ENCODE data around the gene CBFB. TPM values are rescaled to one million over a fixed set of nuclear protein-coding genes. Genes with fewer than 3 reads are reported as not detected.

Gene CBFB
- total and polyA plus RNA-seq, 9 of the 15 experiments (the other 6 are each of a cell fraction or from before 2014, with no cell fraction given): 22.0 to 112 (median 66.5) TPM

DNA sequence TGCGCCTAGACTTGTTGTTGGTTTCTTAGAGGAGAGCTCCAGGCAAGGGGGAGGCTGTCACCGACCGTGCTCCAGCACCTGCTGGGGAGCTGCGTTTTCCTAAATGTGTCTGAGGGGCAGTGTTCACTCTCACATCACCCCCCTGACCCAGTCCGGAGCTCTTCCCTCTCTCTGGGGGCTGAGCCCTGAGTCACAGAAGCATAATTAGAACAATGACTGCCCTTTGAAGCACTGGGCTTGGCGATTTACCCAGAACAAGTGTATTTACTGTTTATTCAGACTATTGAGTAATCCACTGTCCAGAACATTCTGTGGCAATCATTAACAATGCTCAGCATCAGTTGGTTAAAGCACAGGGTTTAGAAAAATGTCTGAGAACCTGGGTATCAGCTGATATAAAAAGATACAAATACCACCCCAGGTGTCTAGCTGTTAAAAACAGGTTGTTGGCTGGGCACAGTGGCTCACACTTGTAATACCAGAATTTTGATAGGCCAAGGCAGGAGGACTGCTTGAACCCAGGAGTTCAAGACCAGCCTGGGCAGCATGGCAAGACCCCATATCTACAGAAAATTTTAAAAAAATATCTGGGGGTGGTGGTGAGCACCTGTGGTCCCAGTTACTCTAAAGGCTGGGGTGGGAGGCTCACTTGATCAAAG lies 32.5 kb upstream of the CBFB start:
- ATAC-seq: no peak
- no TSS peak for BruUV-seq (replicated peaks)
- Histone ChIP-seq H3K4me1 (replicated peaks in 1 of 2; ENCODE audit: control insufficient read depth in 2 of 2, insufficient read depth in 2 of 2, low read length in 2 of 2) (peaks cover 0 to 14% of the 10 kb centered on the region in 2 experiments; a peak in 3 of 5 replicates), H3K27ac (ENCODE audit: extremely low read depth, low read depth, low read length) (no peak overlapping the region), H3K9me1 (ENCODE audit: control insufficient read depth, insufficient read depth, low read length) (no peaks in the 10 kb centered on the region), H3K4me3 (no peak overlapping the region), H3K4me2 (ENCODE audit: insufficient read depth, low read length) (no peak overlapping the region), H3K27me3 (ENCODE audit: control insufficient read depth in 2 of 2, insufficient read depth in 2 of 2, low read length in 2 of 2) (peaks cover 0 to 3% of the 10 kb centered on the region in 2 experiments; a peak in 2 of 5 replicates), H3K9ac (ENCODE audit: insufficient read depth in 1 of 2, low read depth in 2 of 2, low read length in 2 of 2) (no peak overlapping the region), H3K36me3 (ENCODE audit: control insufficient read depth, insufficient read depth, low read length) (no peaks in the 10 kb centered on the region), H4K20me1 (replicated peaks; ENCODE audit: control insufficient read depth, insufficient read depth, low read length) (no peaks in the 10 kb centered on the region; the same call in 1 of the 2 replicates), H3K9me3 (replicated peaks; ENCODE audit: control insufficient read depth, insufficient read depth, low read depth, low read length) (no peaks in the 10 kb centered on the region), H2AFZ (ENCODE audit: low read depth, low read length) (peak overlapping the region; percentile 33; the same call in 1 of the 2 replicates), H3K79me2 (ENCODE audit: control insufficient read depth, insufficient read depth, low read length) (no peaks in the 10 kb centered on the region)
- POLR2A ChIA-PET: interaction anchor here (0.7 kb wide), 1 partner anchor 10 kb away, joined by 3 read pairs; no protein-coding TSS in a partner anchor
- FAIRE-seq: no peak
- intact Hi-C loops (cut with micrococcal nuclease): no loop called here
- 22% methylated on average over 6 of the region's 6 CpGs for WGBS (ENCODE audit: insufficient coverage, low coverage, missing lambda C conversion rate)
- TF ChIP-seq POU5F1 (IDR thresholded peaks at IDR 0.05; ENCODE audit: borderline replicate concordance, low read depth, low read length, partially characterized antibody): no peak
- no peak for TF ChIP-seq MTA3 (IDR thresholded peaks at IDR 0.05; ENCODE audit: borderline replicate concordance)
- TF ChIP-seq ZNF644 (tag; IDR thresholded peaks at IDR 0.05; ENCODE audit: low read depth): no peak
- TF ChIP-seq HDAC8 (tag; IDR thresholded peaks at IDR 0.05): no peak
- no peak for TF ChIP-seq ZNF695 (CRISPR knock-in tag; IDR thresholded peaks at IDR 0.05)
- no peak for TF ChIP-seq TFAM (CRISPR knock-in tag; conservative IDR thresholded peaks at IDR 0.05)
- CTCF ChIA-PET (ENCODE audit: low intra/inter-chr PET ratio): no interaction called here
- in situ Hi-C loops (cut with MboI): no loop called here
- no peak for DNase-seq (ENCODE audit: extremely low read depth in 1 of 4, low spot score in 3 of 4)
